ENCODE data around the gene SMAD4.

DNA sequence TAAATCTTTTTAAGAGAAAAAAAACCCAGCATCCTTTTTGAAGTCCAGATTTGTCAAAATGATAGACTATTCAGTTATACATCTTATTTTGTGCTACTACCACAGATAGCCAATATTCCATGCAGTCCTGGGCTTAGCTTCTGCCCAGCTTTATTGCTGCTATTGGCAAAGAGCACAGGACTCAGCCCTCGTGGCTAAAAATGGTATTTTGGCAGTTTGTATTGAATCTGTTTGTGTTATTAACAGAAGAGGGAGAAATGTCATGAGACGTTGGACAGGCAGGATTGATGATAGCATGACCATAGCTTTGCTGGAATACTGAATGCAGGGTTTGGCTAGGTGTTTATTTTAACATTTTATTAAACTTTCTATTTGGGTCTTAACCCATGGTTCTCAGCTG lies 42.8 kb upstream of the SMAD4 start:
- TF ChIP-seq, protein P1, sequence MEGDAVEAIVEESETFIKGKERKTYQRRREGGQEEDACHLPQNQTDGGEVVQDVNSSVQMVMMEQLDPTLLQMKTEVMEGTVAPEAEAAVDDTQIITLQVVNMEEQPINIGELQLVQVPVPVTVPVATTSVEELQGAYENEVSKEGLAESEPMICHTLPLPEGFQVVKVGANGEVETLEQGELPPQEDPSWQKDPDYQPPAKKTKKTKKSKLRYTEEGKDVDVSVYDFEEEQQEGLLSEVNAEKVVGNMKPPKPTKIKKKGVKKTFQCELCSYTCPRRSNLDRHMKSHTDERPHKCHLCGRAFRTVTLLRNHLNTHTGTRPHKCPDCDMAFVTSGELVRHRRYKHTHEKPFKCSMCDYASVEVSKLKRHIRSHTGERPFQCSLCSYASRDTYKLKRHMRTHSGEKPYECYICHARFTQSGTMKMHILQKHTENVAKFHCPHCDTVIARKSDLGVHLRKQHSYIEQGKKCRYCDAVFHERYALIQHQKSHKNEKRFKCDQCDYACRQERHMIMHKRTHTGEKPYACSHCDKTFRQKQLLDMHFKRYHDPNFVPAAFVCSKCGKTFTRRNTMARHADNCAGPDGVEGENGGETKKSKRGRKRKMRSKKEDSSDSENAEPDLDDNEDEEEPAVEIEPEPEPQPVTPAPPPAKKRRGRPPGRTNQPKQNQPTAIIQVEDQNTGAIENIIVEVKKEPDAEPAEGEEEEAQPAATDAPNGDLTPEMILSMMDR (IDR thresholded peaks at IDR 0.05) = no peak
- no peak for TF ChIP-seq POLR2A (IDR thresholded peaks at IDR 0.05)
